Panc1 (cell line): ENCODE data around the gene PKP3. TPM values are rescaled to one million over a fixed set of nuclear protein-coding genes. Genes with fewer than 3 reads are reported as not detected.
"Not testable (repeated sequence)": the region's sequence is repeated elsewhere in the genome, so short reads cannot be mapped to it uniquely, and the experiment has no call there.

Experiments used
- ATAC-seq: fragments of 200-7000 bp; cut with Tn5 transposase; 2 replicates; pipeline ENCODE4 v1.9.1; 2020; ENCODE audit warnings: mild to moderate bottlenecking, moderate library complexity
- BruUV-seq: library from RNA; stranded (reverse); fragments of 400-500 nt; replicated peaks from 2 replicates; lab custom pipeline; 2021; lab: Mats Ljungman, UMichigan
- CTCF ChIA-PET: fragments of 300-600 bp; sonication (Branson Sonifier 250); formaldehyde crosslinking; loops from one replicate; lab custom pipeline; 2022; ENCODE audit warnings: antibody characterized with exemption; lab: Charles Lee
- POLR2A ChIA-PET: fragments of 300-600 bp; sonication (Branson Sonifier 250); formaldehyde crosslinking; loops from one replicate; lab custom pipeline; 2022; ENCODE audit warnings: antibody characterized with exemption; lab: Charles Lee
- DNase-seq: peaks from one replicate; pipeline ENCODE4 v3.0.0-alpha.2; 2010; ENCODE audit warnings: low read depth, low spot score
- H3K27ac ChIP-seq: 2 replicates; pipeline ENCODE4 v1.5.1; 2011; ENCODE audit warnings: mild to moderate bottlenecking, low read length, inconsistent platforms
- H3K27me3 ChIP-seq: fragments of 200-500 bp; sonication (Bioruptor generic); 2 replicates; pipeline ENCODE4 v1.6.0; 2014; ENCODE audit warnings: low read length, inconsistent platforms; ENCODE audit not compliant: control insufficient read depth, insufficient read depth
- H3K36me3 ChIP-seq: fragments of 200-500 bp; sonication (Bioruptor generic); 2 replicates; pipeline ENCODE4 v1.5.1; 2014; ENCODE audit warnings: inconsistent platforms, mild to moderate bottlenecking, low read length, moderate library complexity; ENCODE audit not compliant: control insufficient read depth, insufficient read depth
- H3K4me1 ChIP-seq: 2 replicates; pipeline ENCODE4 v1.5.1; 2011; ENCODE audit warnings: inconsistent platforms, mild to moderate bottlenecking, low read length, moderate library complexity; ENCODE audit not compliant: control insufficient read depth, insufficient read depth
- H3K4me3 ChIP-seq, 2 experiments: 2 replicates each; pipeline ENCODE4 v1.5.1; 2011 to 2012; ENCODE audit warnings: low read depth in 2 of 2, low read length in 2 of 2, mild to moderate bottlenecking in 2 of 2, inconsistent platforms in 1 of 2, moderate library complexity in 1 of 2
- H3K9me3 ChIP-seq: fragments of 200-500 bp; sonication (Bioruptor generic); 2 replicates; pipeline ENCODE4 v1.5.1; 2014; ENCODE audit warnings: low read depth, mild to moderate bottlenecking, inconsistent platforms, low read length, moderate library complexity; ENCODE audit not compliant: control insufficient read depth, insufficient read depth
- CTCF ChIP-seq: fragments of 450-650 bp; IDR thresholded peaks from 2 replicates; pipeline ENCODE4 v1.5.1; 2017; ENCODE audit warnings: mild to moderate bottlenecking
- POLR2AphosphoS5 ChIP-seq: IDR thresholded peaks from 2 replicates; pipeline ENCODE4 v1.6.1; 2012; ENCODE audit warnings: mild to moderate bottlenecking, low read depth, low read length, moderate library complexity
- REST ChIP-seq, 2 experiments: IDR thresholded peaks; 2 replicates each; pipeline ENCODE4 v1.6.1; 2011 to 2012; ENCODE audit warnings: low read depth in 2 of 2, control low read depth in 1 of 2, low read length in 1 of 2, mild to moderate bottlenecking in 1 of 2, moderate library complexity in 1 of 2; ENCODE audit not compliant: insufficient read depth in 1 of 2
- SIN3A ChIP-seq: IDR thresholded peaks from 2 replicates; pipeline ENCODE4 v1.6.1; 2012; ENCODE audit warnings: low read depth, mild to moderate bottlenecking, low read length, moderate library complexity, borderline replicate concordance; ENCODE audit not compliant: insufficient read depth
- TCF7L2 ChIP-seq: IDR thresholded peaks from 2 replicates; pipeline ENCODE4 v1.6.1; 2011; ENCODE audit warnings: mild to moderate bottlenecking, low read depth, low read length, inconsistent platforms
- in situ Hi-C: cut with HindIII; loops from 2 replicates; pipeline ENCODE4 v1.10.0; 2016; ENCODE audit warnings: low sequenced_read_pairs, low pct_unique_long_range_greater_than_20kb
- intact Hi-C: fragments of 100-400 bp; cut with micrococcal nuclease; formaldehyde crosslinking; loops from one replicate; pipeline ENCODE4 v1.10.0; 2022; ENCODE audit not compliant: unreplicated experiment
- total RNA-seq: library from RNA; stranded (reverse); gene quantifications from one replicate; pipeline ENCODE4 v1.2.1, GENCODE V29; 2021; ENCODE audit not compliant: unreplicated experiment

Gene PKP3
- total RNA-seq, 1 experiment from 2014 or later = 36.8 TPM

GRCh38 chr11:434496-434895, 40.5 kb downstream of the PKP3 start:
- Histone ChIP-seq H3K27ac (no peak overlapping the region), H3K9me3 (no peaks in the 10 kb centered on the region), H3K27me3 (no peaks in the 10 kb centered on the region), H3K36me3 (no peaks in the 10 kb centered on the region), H3K4me1 (peaks cover 11% of the 10 kb centered on the region), H3K4me3 (no peak overlapping the region)
- in situ Hi-C loops = no loop called here
- no peak for DNase-seq
- intact Hi-C loops = no loop called here
- TF ChIP-seq SIN3A (no peak), REST (IDR thresholded peaks at IDR 0.05; ENCODE audit: insufficient read depth in 1 of 2, low read depth in 2 of 2, low read length in 1 of 2) (no peak), CTCF (no peak), POLR2AphosphoS5 (no peak), TCF7L2 (no peak)
- POLR2A ChIA-PET = no interaction called here
- CTCF ChIA-PET = no interaction called here
- ATAC-seq = no peak
- BruUV-seq = no TSS peak

GRCh38 chr11:434999-435740, 41.2 kb downstream of the PKP3 start:
- H3K9me3 ChIP-seq, H3K4me1 ChIP-seq, H3K36me3 ChIP-seq, DNase-seq, H3K27me3 ChIP-seq, BruUV-seq, in situ Hi-C loops, POLR2A ChIA-PET, intact Hi-C loops, H3K4me3 ChIP-seq, H3K27ac ChIP-seq, CTCF ChIA-PET: not testable (repeated sequence)
- ATAC-seq = peak; percentile 49

GRCh38 chr11:437228-437870, 43.3 kb downstream of the PKP3 start:
- in situ Hi-C loops (no loop called here), intact Hi-C loops (no loop called here)
- POLR2A ChIA-PET = no interaction called here
- no peak for TF ChIP-seq REST (IDR thresholded peaks at IDR 0.05; ENCODE audit: insufficient read depth in 1 of 2, low read depth in 2 of 2, low read length in 1 of 2)
- no peak for TF ChIP-seq CTCF
- TF ChIP-seq TCF7L2 = no peak
- no peak for TF ChIP-seq POLR2AphosphoS5
- no peak for TF ChIP-seq SIN3A
- no peak overlapping the region for H3K27ac ChIP-seq
- H3K9me3 ChIP-seq = no peaks in the 10 kb centered on the region
- DNase-seq (no peak), ATAC-seq (no peak)
- H3K4me1 ChIP-seq = peaks cover 8% of the 10 kb centered on the region
- CTCF ChIA-PET = no interaction called here
- no peak overlapping the region for H3K4me3 ChIP-seq
- H3K36me3 ChIP-seq = no peaks in the 10 kb centered on the region
- BruUV-seq = no TSS peak
- no peaks in the 10 kb centered on the region for H3K27me3 ChIP-seq
